CD14-positive monocyte (primary cell): ENCODE results near the gene SUGCT. TPM values are rescaled to one million over a fixed set of nuclear protein-coding genes. Genes with fewer than 3 reads are reported as not detected.

Source experiments
- DNase-seq, 3 donors: peaks; one replicate each; pipeline ENCODE4 v3.0.0-alpha.2; 2011 to 2022
- H2AFZ ChIP-seq: 2 replicates; pipeline ENCODE4 v1.6.0; 2012; ENCODE audit warnings: mild to moderate bottlenecking, low read depth, low read length, inconsistent platforms; ENCODE audit not compliant: insufficient read depth, poor library complexity, severe bottlenecking
- H3K27ac ChIP-seq, 2 donors: 1 replicate in 1 of 2; 2 replicates in 1 of 2; pipeline ENCODE4 v1.5.1; 2012 to 2013; ENCODE audit warnings: low read length in 2 of 2, control low read depth in 1 of 2, inconsistent platforms in 1 of 2, low read depth in 1 of 2, mild to moderate bottlenecking in 1 of 2
- H3K27me3 ChIP-seq, 2 donors: one replicate each; pipeline versions ENCODE4 v1.6.0 to v1.6.1; 2011 to 2013; ENCODE audit warnings: low read length in 2 of 2; ENCODE audit not compliant: control insufficient read depth in 2 of 2, insufficient read depth in 2 of 2
- H3K36me3 ChIP-seq, 2 donors: replicated peaks in 1 of 2; 1 replicate in 1 of 2; 2 replicates in 1 of 2; pipeline versions ENCODE4 v1.5.1 to v1.6.1; 2012 to 2013; ENCODE audit warnings: low read length in 2 of 2, control low read depth in 1 of 2, inconsistent platforms in 1 of 2, mild to moderate bottlenecking in 1 of 2; ENCODE audit not compliant: insufficient read depth in 2 of 2, control insufficient read depth in 1 of 2
- H3K4me1 ChIP-seq, 2 donors: 1 replicate in 1 of 2; 2 replicates in 1 of 2; pipeline versions ENCODE4 v1.5.1 to v1.6.1; 2012 to 2013; ENCODE audit warnings: low read length in 2 of 2, control low read depth in 1 of 2, inconsistent platforms in 1 of 2, mild to moderate bottlenecking in 1 of 2, moderate library complexity in 1 of 2; ENCODE audit not compliant: insufficient read depth in 2 of 2, control insufficient read depth in 1 of 2
- H3K4me2 ChIP-seq: replicated peaks from 2 replicates; pipeline ENCODE3; 2012; ENCODE audit warnings: low read length, moderate library complexity, mild to moderate bottlenecking; ENCODE audit not compliant: poor library complexity, severe bottlenecking; ENCODE audit errors: extremely low read depth
- H3K4me3 ChIP-seq, 3 experiments: fragments of 200-600 bp in 1 of 3; sonication (generic) in 1 of 3; replicated peaks in 1 of 3; 1 replicate in 2 of 3; 2 replicates in 1 of 3; pipeline ENCODE4 v1.5.1; 2011 to 2013; ENCODE audit warnings: low read length in 3 of 3, mild to moderate bottlenecking in 3 of 3, control low read depth in 2 of 3, low read depth in 2 of 3, inconsistent platforms in 1 of 3, moderate library complexity in 1 of 3
- H3K79me2 ChIP-seq: 2 replicates; pipeline ENCODE4 v1.6.0; 2012; ENCODE audit warnings: mild to moderate bottlenecking, control low read depth, inconsistent platforms, low read length, moderate library complexity; ENCODE audit not compliant: insufficient read depth
- H3K9ac ChIP-seq: 2 replicates; pipeline ENCODE4 v1.6.0; 2017; ENCODE audit warnings: low read length, mild to moderate bottlenecking; ENCODE audit not compliant: insufficient read depth, poor library complexity, severe bottlenecking
- H3K9me3 ChIP-seq, 2 donors: replicated peaks in 1 of 2; 1 replicate in 1 of 2; 2 replicates in 1 of 2; pipeline versions ENCODE4 v1.5.1 to v1.6.1; 2012 to 2013; ENCODE audit warnings: low read length in 2 of 2, control low read depth in 1 of 2; ENCODE audit not compliant: control insufficient read depth in 1 of 2, insufficient read depth in 1 of 2
- H4K20me1 ChIP-seq: 2 replicates; pipeline ENCODE4 v1.6.0; 2012; ENCODE audit warnings: mild to moderate bottlenecking, low read length, control low read depth, moderate library complexity; ENCODE audit not compliant: insufficient read depth
- H3K27ac Mint-ChIP-seq, 7 donors: one replicate each; pipeline ENCODE4 v1.8.0; 2020; ENCODE audit warnings: mild to moderate bottlenecking in 7 of 7, mixed read lengths in 7 of 7, moderate library complexity in 6 of 7, inconsistent platforms in 2 of 7
- H3K27me3 Mint-ChIP-seq, 3 donors: one replicate each; pipeline ENCODE4 v1.8.0; 2021 to 2022; ENCODE audit warnings: low read depth in 3 of 3, mild to moderate bottlenecking in 3 of 3, mixed read lengths in 3 of 3, moderate library complexity in 3 of 3, inconsistent platforms in 1 of 3
- H3K36me3 Mint-ChIP-seq, 2 donors: one replicate each; pipeline ENCODE4 v1.8.0; 2020; ENCODE audit warnings: mixed read lengths in 2 of 2, inconsistent platforms in 1 of 2, mild to moderate bottlenecking in 1 of 2
- H3K4me1 Mint-ChIP-seq: one replicate; pipeline ENCODE4 v1.8.0; 2020; ENCODE audit warnings: mild to moderate bottlenecking, mixed read lengths
- H3K4me3 Mint-ChIP-seq, 2 donors: one replicate each; pipeline ENCODE4 v1.8.0; 2020; ENCODE audit warnings: mild to moderate bottlenecking in 2 of 2, mixed read lengths in 2 of 2, moderate library complexity in 1 of 2
- H3K9me3 Mint-ChIP-seq, 7 donors: one replicate each; pipeline ENCODE4 v1.8.0; 2020 to 2022; ENCODE audit warnings: mixed read lengths in 7 of 7, mild to moderate bottlenecking in 6 of 7, moderate library complexity in 6 of 7, inconsistent platforms in 2 of 7
- CTCF ChIP-seq: fragments of 200-600 bp; IDR thresholded peaks from one replicate; pipeline ENCODE4 v1.8.0; 2022; ENCODE audit warnings: antibody characterized with exemption, mild to moderate bottlenecking
- WGBS: methylation state at CpG from one replicate; pipeline ENCODE4 v1.1.5; 2013; ENCODE audit warnings: missing lambda C conversion rate; ENCODE audit not compliant: insufficient coverage; 5-methylcytosine and 5-hydroxymethylcytosine counted together
- intact Hi-C, 2 donors: fragments of 100-400 bp; cut with micrococcal nuclease; formaldehyde crosslinking; loops; one replicate each; pipeline versions ENCODE4 v1.15.0 to v1.15.1; 2023
- polyA plus RNA-seq, 3 donors: library from polyadenylated mRNA; depleted of rRNA in 1 of 3; unstranded in 2 of 3; stranded (reverse) in 1 of 3; fragments of 300-500 nt in 2 of 3; fragments of >200 nt in 1 of 3; fragmentation: Illumina TruSeq in 2 of 3; gene quantifications; 1 replicate in 2 of 3; 2 replicates in 1 of 3; pipeline ENCODE4 v1.2.3, GENCODE V29; 2012 to 2021

SUGCT gene
- polyA plus RNA-seq, 3 donors: not detected

- Mint-ChIP-seq H3K27ac (no peak overlapping the region), H3K9me3 (peaks cover 0 to 7% (median 3%) of the 10 kb centered on the region in 7 donors), H3K36me3 (no peaks in the 10 kb centered on the region), H3K4me3 (no peak overlapping the region), H3K4me1 (peaks cover 4% of the 10 kb centered on the region), H3K27me3 (peaks cover 0 to 1% (median 0%) of the 10 kb centered on the region in 3 donors)
- H3K9me3 ChIP-seq: no peaks in the 10 kb centered on the region
- no peaks in the 10 kb centered on the region for H3K27me3 ChIP-seq
- H3K4me2 ChIP-seq: no peak overlapping the region
- H3K36me3 ChIP-seq: no peaks in the 10 kb centered on the region
- no peak overlapping the region for H2AFZ ChIP-seq
- WGBS: no CpG with 5 or more reads among the region's 1 CpG
- H3K79me2 ChIP-seq: no peaks in the 10 kb centered on the region
- no peak for TF ChIP-seq CTCF
- no peak for DNase-seq
- no peaks in the 10 kb centered on the region for H4K20me1 ChIP-seq
- H3K4me3 ChIP-seq: no peak overlapping the region
- intact Hi-C loops: no loop called here
- H3K9ac ChIP-seq: no peak overlapping the region
- no peak overlapping the region for H3K27ac ChIP-seq
- no peaks in the 10 kb centered on the region for H3K4me1 ChIP-seq
Measured at GRCh38 chr7:40516376-40516775, 381.6 kb downstream of the SUGCT start.

DNA sequence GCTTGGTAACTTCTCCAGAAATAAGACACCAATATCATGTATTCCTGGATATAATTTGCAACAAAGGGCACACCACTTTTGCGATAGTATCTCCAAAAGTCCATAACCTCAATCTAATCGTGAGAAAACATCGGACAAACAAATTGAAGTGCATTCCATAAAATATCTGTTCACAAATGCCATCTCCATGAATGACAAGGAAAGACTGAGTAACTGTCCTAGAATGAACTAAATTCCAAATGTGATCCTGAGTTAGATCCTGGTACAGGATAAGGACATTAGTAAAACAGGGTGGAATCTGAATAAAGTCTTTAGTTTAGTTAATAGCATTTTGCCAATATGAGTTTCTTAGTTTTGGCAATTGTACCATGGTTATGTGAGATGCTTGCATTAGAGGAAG is 384.2 kb downstream of the SUGCT start:
- 94% methylated on average over 3 of the region's 3 CpGs for WGBS
- Mint-ChIP-seq H3K27ac (no peak overlapping the region), H3K27me3 (peaks cover 0 to 1% (median 0%) of the 10 kb centered on the region in 3 donors), H3K4me1 (peaks cover 10% of the 10 kb centered on the region), H3K4me3 (no peak overlapping the region), H3K9me3 (peaks cover 0 to 5% (median 2%) of the 10 kb centered on the region in 7 donors), H3K36me3 (no peaks in the 10 kb centered on the region)
- no peak for DNase-seq
- H2AFZ ChIP-seq: no peak overlapping the region
- H3K27ac ChIP-seq: no peak overlapping the region
- H3K36me3 ChIP-seq: no peaks in the 10 kb centered on the region
- no peak overlapping the region for H3K9ac ChIP-seq
- no peaks in the 10 kb centered on the region for H3K27me3 ChIP-seq
- TF ChIP-seq CTCF: no peak
- H3K79me2 ChIP-seq: no peaks in the 10 kb centered on the region
- H3K4me3 ChIP-seq: no peak overlapping the region
- H3K4me2 ChIP-seq: no peak overlapping the region
- intact Hi-C loops: no loop called here
- no peaks in the 10 kb centered on the region for H3K4me1 ChIP-seq
- no peaks in the 10 kb centered on the region for H3K9me3 ChIP-seq
- no peaks in the 10 kb centered on the region for H4K20me1 ChIP-seq
